ENCODE results near the gene LRRIQ1. TPM values are rescaled to one million over a fixed set of nuclear protein-coding genes. Genes with fewer than 3 reads are reported as not detected.

The LRRIQ1 gene
- total and polyA plus RNA-seq, 2 experiments from 2014 or later = 1.4 to 4.0 TPM

DNA sequence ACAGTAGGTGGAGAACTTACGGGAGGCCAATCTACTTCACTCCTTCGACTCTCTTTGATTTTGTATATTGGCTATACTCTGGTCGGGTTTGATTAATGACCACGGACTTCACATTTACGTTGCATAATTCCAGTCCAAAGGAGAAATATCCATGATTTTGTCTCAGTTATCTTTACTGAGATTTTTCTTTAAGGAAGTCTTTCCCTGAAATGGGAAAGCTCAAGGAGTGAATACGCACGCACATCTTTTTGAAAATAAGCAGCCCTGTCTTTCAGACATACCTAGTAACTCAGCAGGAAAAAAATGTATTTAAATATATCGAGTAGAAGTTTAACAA lies 238.1 kb downstream of the LRRIQ1 start:
- no peak for DNase-seq (ENCODE audit: low spot score)
- Mint-ChIP-seq H3K27me3 (ENCODE audit: insufficient read depth, low read depth, poor library complexity) (peaks cover 67% of the 10 kb centered on the region), H3K36me3 (ENCODE audit: low read depth) (no peaks in the 10 kb centered on the region), H3K4me3 (peak overlapping the region; percentile 77), H3K4me1 (peaks cover 33% of the 10 kb centered on the region), H3K27ac (no peak overlapping the region), H3K9me3 (no peaks in the 10 kb centered on the region)
- Histone ChIP-seq H3K27me3 (ENCODE audit: insufficient read depth) (peaks cover 88% of the 10 kb centered on the region), H4K20me1 (replicated peaks; ENCODE audit: insufficient read depth) (peaks cover 13% of the 10 kb centered on the region; the same call in 1 of the 2 replicates), H3K9me2 (ENCODE audit: insufficient read depth) (no peaks in the 10 kb centered on the region), H3F3A (replicated peaks; ENCODE audit: low read depth) (no peaks in the 10 kb centered on the region), H2AFZ (peak overlapping the region; percentile 77; the same call in 1 of the 2 replicates), H3K27ac (ENCODE audit: low read depth) (no peak overlapping the region), H3K4me3 (peak overlapping the region; percentile 63), H3K79me2 (replicated peaks; ENCODE audit: insufficient read depth) (no peaks in the 10 kb centered on the region), H3K4me1 (ENCODE audit: insufficient read depth) (peaks cover 48% of the 10 kb centered on the region), H3K36me3 (ENCODE audit: insufficient read depth) (no peaks in the 10 kb centered on the region), H3K4me2 (peak overlapping the region; percentile 89)
- ATAC-seq = no peak
- TF ChIP-seq ZNF331 (CRISPR knock-in tag; IDR thresholded peaks at IDR 0.05; ENCODE audit: low read depth) = no peak
- TF ChIP-seq JUNB (IDR thresholded peaks at IDR 0.05; ENCODE audit: unreplicated experiment) = no peak
- TF ChIP-seq EZH2phosphoT487 (IDR thresholded peaks at IDR 0.05; ENCODE audit: unreplicated experiment) = peak; percentile 51
- TF ChIP-seq EZH2 (IDR thresholded peaks at IDR 0.05; ENCODE audit: low read depth, unreplicated experiment) = peak; percentile 41

- Mint-ChIP-seq H3K4me1 (peaks cover 33% of the 10 kb centered on the region), H3K4me3 (no peak overlapping the region), H3K36me3 (ENCODE audit: low read depth) (no peaks in the 10 kb centered on the region), H3K27me3 (ENCODE audit: insufficient read depth, low read depth, poor library complexity) (peaks cover 76% of the 10 kb centered on the region), H3K9me3 (no peaks in the 10 kb centered on the region), H3K27ac (no peak overlapping the region)
- DNase-seq (ENCODE audit: low spot score) = peak; percentile 18
- no peak overlapping the region for H2AFZ ChIP-seq
- peaks cover 13% of the 10 kb centered on the region; the same call in 1 of the 2 replicates for H4K20me1 ChIP-seq (replicated peaks; ENCODE audit: insufficient read depth)
- no peaks in the 10 kb centered on the region for H3K79me2 ChIP-seq (replicated peaks; ENCODE audit: insufficient read depth)
- peaks cover 92% of the 10 kb centered on the region for H3K27me3 ChIP-seq (ENCODE audit: insufficient read depth)
- H3K4me1 ChIP-seq (ENCODE audit: insufficient read depth) = peaks cover 48% of the 10 kb centered on the region
- ATAC-seq = no peak
- no peak for TF ChIP-seq ZNF114 (CRISPR knock-in tag; IDR thresholded peaks at IDR 0.05)
- peak; percentile 27 for TF ChIP-seq EZH2 (IDR thresholded peaks at IDR 0.05; ENCODE audit: low read depth, unreplicated experiment)
- H3K27ac ChIP-seq (ENCODE audit: low read depth) = no peak overlapping the region
- no peaks in the 10 kb centered on the region for H3K9me2 ChIP-seq (ENCODE audit: insufficient read depth)
- 0 out of 2 replicates have a peak overlapping the region, but pooled peaks have one; percentile 11 for H3K4me3 ChIP-seq
- no peaks in the 10 kb centered on the region for H3K36me3 ChIP-seq (ENCODE audit: insufficient read depth)
- H3F3A ChIP-seq (replicated peaks; ENCODE audit: low read depth) = no peaks in the 10 kb centered on the region
- peak overlapping the region; percentile 61; the same call in 1 of the 2 replicates for H3K4me2 ChIP-seq
Observed at GRCh38 chr12:85275374-85275773, 239.2 kb downstream of the LRRIQ1 start.

- no peak overlapping the region for H3K4me3 Mint-ChIP-seq
- no peaks in the 10 kb centered on the region for H3F3A ChIP-seq (replicated peaks; ENCODE audit: low read depth)
- H3K79me2 ChIP-seq (replicated peaks; ENCODE audit: insufficient read depth) = no peaks in the 10 kb centered on the region
- H3K36me3 Mint-ChIP-seq (ENCODE audit: low read depth) = no peaks in the 10 kb centered on the region
- peak overlapping the region; percentile 86 for H3K4me3 ChIP-seq
- no peaks in the 10 kb centered on the region for H3K9me3 Mint-ChIP-seq
- ATAC-seq (no peak), DNase-seq (ENCODE audit: low spot score) (no peak)
- H3K27me3 ChIP-seq (ENCODE audit: insufficient read depth) = peaks cover 84% of the 10 kb centered on the region
- peaks cover 88% of the 10 kb centered on the region for H3K27me3 Mint-ChIP-seq (ENCODE audit: insufficient read depth, low read depth, poor library complexity)
- peaks cover 57% of the 10 kb centered on the region for H3K4me1 ChIP-seq (ENCODE audit: insufficient read depth)
- peaks cover 38% of the 10 kb centered on the region for H3K4me1 Mint-ChIP-seq
- no peak overlapping the region for H3K27ac ChIP-seq (ENCODE audit: low read depth)
- H3K4me2 ChIP-seq = peak overlapping the region; percentile 83; the same call in 1 of the 2 replicates
- no peaks in the 10 kb centered on the region for H3K9me2 ChIP-seq (ENCODE audit: insufficient read depth)
- H4K20me1 ChIP-seq (replicated peaks; ENCODE audit: insufficient read depth) = peaks cover 13% of the 10 kb centered on the region; the same call in 1 of the 2 replicates
- no peak overlapping the region for H3K27ac Mint-ChIP-seq
- no peak for TF ChIP-seq POLR2AphosphoS5 (IDR thresholded peaks at IDR 0.05; ENCODE audit: low read depth)
- peak; percentile 11 for TF ChIP-seq EZH2 (IDR thresholded peaks at IDR 0.05; ENCODE audit: low read depth, unreplicated experiment)
- TF ChIP-seq JUNB (IDR thresholded peaks at IDR 0.05; ENCODE audit: unreplicated experiment) = no peak
- TF ChIP-seq, protein P1, sequence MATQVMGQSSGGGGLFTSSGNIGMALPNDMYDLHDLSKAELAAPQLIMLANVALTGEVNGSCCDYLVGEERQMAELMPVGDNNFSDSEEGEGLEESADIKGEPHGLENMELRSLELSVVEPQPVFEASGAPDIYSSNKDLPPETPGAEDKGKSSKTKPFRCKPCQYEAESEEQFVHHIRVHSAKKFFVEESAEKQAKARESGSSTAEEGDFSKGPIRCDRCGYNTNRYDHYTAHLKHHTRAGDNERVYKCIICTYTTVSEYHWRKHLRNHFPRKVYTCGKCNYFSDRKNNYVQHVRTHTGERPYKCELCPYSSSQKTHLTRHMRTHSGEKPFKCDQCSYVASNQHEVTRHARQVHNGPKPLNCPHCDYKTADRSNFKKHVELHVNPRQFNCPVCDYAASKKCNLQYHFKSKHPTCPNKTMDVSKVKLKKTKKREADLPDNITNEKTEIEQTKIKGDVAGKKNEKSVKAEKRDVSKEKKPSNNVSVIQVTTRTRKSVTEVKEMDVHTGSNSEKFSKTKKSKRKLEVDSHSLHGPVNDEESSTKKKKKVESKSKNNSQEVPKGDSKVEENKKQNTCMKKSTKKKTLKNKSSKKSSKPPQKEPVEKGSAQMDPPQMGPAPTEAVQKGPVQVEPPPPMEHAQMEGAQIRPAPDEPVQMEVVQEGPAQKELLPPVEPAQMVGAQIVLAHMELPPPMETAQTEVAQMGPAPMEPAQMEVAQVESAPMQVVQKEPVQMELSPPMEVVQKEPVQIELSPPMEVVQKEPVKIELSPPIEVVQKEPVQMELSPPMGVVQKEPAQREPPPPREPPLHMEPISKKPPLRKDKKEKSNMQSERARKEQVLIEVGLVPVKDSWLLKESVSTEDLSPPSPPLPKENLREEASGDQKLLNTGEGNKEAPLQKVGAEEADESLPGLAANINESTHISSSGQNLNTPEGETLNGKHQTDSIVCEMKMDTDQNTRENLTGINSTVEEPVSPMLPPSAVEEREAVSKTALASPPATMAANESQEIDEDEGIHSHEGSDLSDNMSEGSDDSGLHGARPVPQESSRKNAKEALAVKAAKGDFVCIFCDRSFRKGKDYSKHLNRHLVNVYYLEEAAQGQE (IDR thresholded peaks at IDR 0.05; ENCODE audit: unreplicated experiment) = no peak
- no peak for TF ChIP-seq NANOG (IDR thresholded peaks at IDR 0.05; ENCODE audit: borderline replicate concordance)
- TF ChIP-seq ZNF114 (CRISPR knock-in tag; IDR thresholded peaks at IDR 0.05) = no peak
- TF ChIP-seq ETS1 (IDR thresholded peaks at IDR 0.05) = no peak
- no peak overlapping the region for H2AFZ ChIP-seq
- no peaks in the 10 kb centered on the region for H3K36me3 ChIP-seq (ENCODE audit: insufficient read depth)
Observed at GRCh38 chr12:85277191-85277590, 241.0 kb downstream of the LRRIQ1 start.

Data from GM23338 (cell line).